ENCODE data around the gene CFAP65.

Gene CFAP65

DNA sequence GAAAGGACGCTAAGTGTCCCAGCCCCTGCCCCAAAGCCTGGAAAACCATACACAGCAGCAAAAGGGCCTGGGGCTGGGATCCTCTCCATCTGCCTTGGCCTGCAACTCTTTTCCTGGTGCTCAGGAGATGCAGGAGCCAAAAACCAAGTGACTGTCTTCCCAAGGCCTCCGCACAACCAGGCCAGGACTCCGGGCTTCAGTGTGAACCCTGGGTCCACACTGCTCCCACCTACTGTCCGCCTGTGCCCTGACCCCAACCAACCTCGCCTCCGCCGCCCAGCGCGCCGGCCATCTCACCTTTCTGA is 57.4 kb downstream of the CFAP65 start:
- FAIRE-seq (no peak), DNase-seq (ENCODE audit: insufficient read length, low spot score) (no peak)
- TF ChIP-seq POU2F2 (IDR thresholded peaks at IDR 0.05; ENCODE audit: low read depth, low read length): no peak
- no peak for TF ChIP-seq POLR2AphosphoS5 (IDR thresholded peaks at IDR 0.05; ENCODE audit: low read depth, low read length)
- TF ChIP-seq SPI1 (IDR thresholded peaks at IDR 0.05; ENCODE audit: low read depth, low read length): no peak
- TF ChIP-seq PAX5 (IDR thresholded peaks at IDR 0.05; ENCODE audit: insufficient read depth, low read length, severe bottlenecking): no peak
- no peak for TF ChIP-seq TAF1 (IDR thresholded peaks at IDR 0.05; ENCODE audit: low read depth, low read length)
- no peak for TF ChIP-seq POLR2A (IDR thresholded peaks at IDR 0.05; ENCODE audit: low read depth, low read length)

DNA sequence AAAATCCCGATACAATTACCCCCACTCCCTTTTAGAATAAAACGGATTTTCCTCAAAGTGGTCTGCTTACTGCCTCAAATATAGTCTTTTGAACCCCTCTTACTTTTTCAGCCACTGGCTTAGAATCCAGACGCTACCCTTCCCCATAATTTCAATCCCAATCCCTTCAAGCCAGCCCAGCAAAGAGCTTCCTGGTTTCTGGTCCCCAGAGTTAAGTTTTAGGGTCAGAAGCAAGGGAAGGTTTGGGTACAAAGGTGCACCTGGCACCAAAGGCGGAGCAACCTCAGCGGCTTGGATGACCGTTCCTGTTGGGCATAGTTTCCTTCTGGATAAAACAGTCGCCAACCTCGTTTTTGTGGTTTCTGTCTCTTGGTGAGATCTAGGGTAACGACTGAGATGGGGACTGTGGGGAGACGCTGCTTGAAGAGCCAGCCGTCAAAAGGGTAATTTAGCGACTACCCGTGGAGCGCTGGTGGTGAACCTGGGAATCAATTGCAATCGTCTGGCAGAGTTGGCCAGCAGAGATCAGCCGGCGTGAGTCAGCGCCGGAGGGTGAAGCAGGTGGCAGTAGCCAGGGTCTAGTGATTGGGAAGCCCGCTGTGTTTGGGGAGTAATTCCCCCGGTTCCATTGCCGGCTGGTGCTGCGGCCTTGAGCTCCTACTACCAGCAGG is 57.9 kb downstream of the CFAP65 start:
- TF ChIP-seq TAF1 (IDR thresholded peaks at IDR 0.05; ENCODE audit: low read depth, low read length) (no peak), POU2F2 (IDR thresholded peaks at IDR 0.05; ENCODE audit: low read depth, low read length) (no peak)
- peak; percentile 17 for DNase-seq (ENCODE audit: insufficient read length, low spot score)
- no peak for FAIRE-seq

- DNase-seq (ENCODE audit: insufficient read length, low spot score) (peak; percentile 15), FAIRE-seq (no peak)
- TF ChIP-seq POU2F2 (IDR thresholded peaks at IDR 0.05; ENCODE audit: low read depth, low read length) (no peak), SPI1 (IDR thresholded peaks at IDR 0.05; ENCODE audit: low read depth, low read length) (no peak), POLR2AphosphoS5 (IDR thresholded peaks at IDR 0.05; ENCODE audit: low read depth, low read length) (no peak), POLR2A (IDR thresholded peaks at IDR 0.05; ENCODE audit: low read depth, low read length) (no peak), TAF1 (IDR thresholded peaks at IDR 0.05; ENCODE audit: low read depth, low read length) (no peak), PAX5 (IDR thresholded peaks at IDR 0.05; ENCODE audit: insufficient read depth, low read length, severe bottlenecking) (no peak)
Measured at GRCh38 chr2:218982586-218983262, 58.6 kb downstream of the CFAP65 start.

GRCh38 chr2:218981881-218982585 is 59.3 kb downstream of the CFAP65 start:
- DNase-seq (ENCODE audit: insufficient read length, low spot score) (peak; percentile 25), FAIRE-seq (peak; percentile 70)
- TF ChIP-seq POU2F2 (IDR thresholded peaks at IDR 0.05; ENCODE audit: low read depth, low read length): no peak
- no peak for TF ChIP-seq POLR2AphosphoS5 (IDR thresholded peaks at IDR 0.05; ENCODE audit: low read depth, low read length)
- TF ChIP-seq TAF1 (IDR thresholded peaks at IDR 0.05; ENCODE audit: low read depth, low read length): no peak
- TF ChIP-seq SPI1 (IDR thresholded peaks at IDR 0.05; ENCODE audit: low read depth, low read length): no peak
- TF ChIP-seq PAX5 (IDR thresholded peaks at IDR 0.05; ENCODE audit: insufficient read depth, low read length, severe bottlenecking): no peak
- TF ChIP-seq POLR2A (IDR thresholded peaks at IDR 0.05; ENCODE audit: low read depth, low read length): no peak

DNA sequence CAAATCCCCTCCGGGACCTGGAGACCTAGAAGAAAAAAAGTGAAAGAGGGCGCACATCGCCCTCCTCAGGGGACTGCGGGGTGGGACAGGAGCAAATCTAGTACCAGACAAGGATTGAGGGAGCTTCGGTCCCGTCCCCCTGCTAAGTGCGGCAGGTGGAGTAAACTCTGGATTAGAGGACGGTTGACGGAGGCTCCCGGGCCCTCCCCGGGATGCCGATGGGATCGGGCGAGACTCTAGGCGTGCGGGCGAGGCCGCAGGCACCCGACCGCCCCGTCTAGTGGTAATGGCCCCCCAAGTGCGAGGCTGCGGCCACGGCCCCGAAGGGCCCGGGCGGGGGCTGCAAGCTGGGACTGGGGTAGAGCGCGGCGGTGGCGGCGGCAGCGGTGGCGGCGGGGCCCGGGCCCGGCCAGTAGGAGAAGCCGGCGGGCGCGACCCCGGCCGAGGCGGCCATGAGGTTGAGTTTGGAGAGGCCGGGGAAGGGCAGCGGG is 59.9 kb downstream of the CFAP65 start:
- FAIRE-seq (no peak), DNase-seq (ENCODE audit: insufficient read length, low spot score) (peak; percentile 20)
- TF ChIP-seq POLR2AphosphoS5 (IDR thresholded peaks at IDR 0.05; ENCODE audit: low read depth, low read length) (no peak), PAX5 (IDR thresholded peaks at IDR 0.05; ENCODE audit: insufficient read depth, low read length, severe bottlenecking) (no peak), TAF1 (IDR thresholded peaks at IDR 0.05; ENCODE audit: low read depth, low read length) (no peak), POU2F2 (IDR thresholded peaks at IDR 0.05; ENCODE audit: low read depth, low read length) (no peak), SPI1 (IDR thresholded peaks at IDR 0.05; ENCODE audit: low read depth, low read length) (no peak), POLR2A (IDR thresholded peaks at IDR 0.05; ENCODE audit: low read depth, low read length) (no peak)

GRCh38 chr2:218980735-218981389 is 60.5 kb downstream of the CFAP65 start:
- no peak for TF ChIP-seq POLR2AphosphoS5 (IDR thresholded peaks at IDR 0.05; ENCODE audit: low read depth, low read length)
- no peak for TF ChIP-seq SPI1 (IDR thresholded peaks at IDR 0.05; ENCODE audit: low read depth, low read length)
- TF ChIP-seq POU2F2 (IDR thresholded peaks at IDR 0.05; ENCODE audit: low read depth, low read length): no peak
- TF ChIP-seq TAF1 (IDR thresholded peaks at IDR 0.05; ENCODE audit: low read depth, low read length): no peak
- TF ChIP-seq POLR2A (IDR thresholded peaks at IDR 0.05; ENCODE audit: low read depth, low read length): no peak
- no peak for TF ChIP-seq PAX5 (IDR thresholded peaks at IDR 0.05; ENCODE audit: insufficient read depth, low read length, severe bottlenecking)
- peak; percentile 21 for DNase-seq (ENCODE audit: insufficient read length, low spot score)
- FAIRE-seq: no peak

GRCh38 chr2:218979846-218980734 is 61.2 kb downstream of the CFAP65 start:
- DNase-seq (ENCODE audit: insufficient read length, low spot score) (peak; percentile 83), FAIRE-seq (peak; percentile 97)
- no peak for TF ChIP-seq TAF1 (IDR thresholded peaks at IDR 0.05; ENCODE audit: low read depth, low read length)
- TF ChIP-seq SPI1 (IDR thresholded peaks at IDR 0.05; ENCODE audit: low read depth, low read length): no peak
- TF ChIP-seq POLR2A (IDR thresholded peaks at IDR 0.05; ENCODE audit: low read depth, low read length): no peak
- TF ChIP-seq PAX5 (IDR thresholded peaks at IDR 0.05; ENCODE audit: insufficient read depth, low read length, severe bottlenecking): no peak
- TF ChIP-seq POU2F2 (IDR thresholded peaks at IDR 0.05; ENCODE audit: low read depth, low read length): no peak
- no peak for TF ChIP-seq POLR2AphosphoS5 (IDR thresholded peaks at IDR 0.05; ENCODE audit: low read depth, low read length)

DNA sequence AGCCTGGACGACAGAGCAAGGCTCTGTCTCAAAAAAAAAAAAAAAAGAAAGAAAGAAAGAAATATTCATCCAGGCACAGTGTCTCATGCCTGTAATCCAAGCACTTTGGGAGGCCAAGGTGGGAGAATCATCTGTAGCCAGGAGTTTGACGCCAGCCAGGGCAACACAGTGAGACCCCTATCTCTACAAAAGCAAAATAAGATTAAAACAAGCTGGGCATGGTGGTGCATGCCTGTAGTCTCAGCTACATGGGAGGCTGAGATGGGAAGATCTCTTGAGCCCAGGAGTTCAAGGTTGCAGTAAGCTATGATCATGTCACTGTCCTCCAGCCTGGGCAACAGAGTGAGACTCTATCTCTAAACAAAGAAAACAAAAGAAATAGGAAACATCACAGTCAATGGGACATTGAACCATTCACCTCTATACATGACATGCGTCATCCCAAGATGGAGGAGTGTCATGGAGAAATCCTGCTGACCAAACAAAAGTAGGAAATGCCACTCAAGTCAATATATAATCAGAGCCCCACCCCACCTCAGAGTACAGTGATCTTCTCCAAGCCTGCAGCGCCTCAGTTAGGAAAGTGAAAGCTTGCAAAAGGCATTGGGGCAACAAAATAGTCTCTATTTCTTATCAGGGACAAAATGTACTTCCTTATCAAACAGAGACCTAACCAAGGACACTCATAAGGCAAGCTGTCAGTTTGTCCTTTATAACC is 66.1 kb downstream of the CFAP65 start:
- DNase-seq (ENCODE audit: insufficient read length, low spot score): no peak
- no peak for FAIRE-seq
- TF ChIP-seq SPI1 (IDR thresholded peaks at IDR 0.05; ENCODE audit: low read depth, low read length) (no peak), PAX5 (IDR thresholded peaks at IDR 0.05; ENCODE audit: insufficient read depth, low read length, severe bottlenecking) (no peak), POU2F2 (IDR thresholded peaks at IDR 0.05; ENCODE audit: low read depth, low read length) (no peak), POLR2AphosphoS5 (IDR thresholded peaks at IDR 0.05; ENCODE audit: low read depth, low read length) (no peak), POLR2A (IDR thresholded peaks at IDR 0.05; ENCODE audit: low read depth, low read length) (no peak), TAF1 (IDR thresholded peaks at IDR 0.05; ENCODE audit: low read depth, low read length) (no peak)
